H1 (cell line): Measurements from ENCODE around the gene RBBP9. TPM values are rescaled to one million over a fixed set of nuclear protein-coding genes. Genes with fewer than 3 reads are reported as not detected.

Source experiments
- CTCF ChIA-PET: fragments of 300-600 bp; sonication (Branson Sonifier 250); formaldehyde crosslinking; loops from one replicate; lab custom pipeline; 2021; ENCODE audit not compliant: partially characterized antibody; lab: Charles Lee
- POLR2A ChIA-PET: fragments of 300-600 bp; sonication (Branson Sonifier 250); formaldehyde crosslinking; loops from one replicate; lab custom pipeline; 2021; ENCODE audit warnings: inconsistent platforms; ENCODE audit not compliant: partially characterized antibody; lab: Charles Lee
- DNase-seq, 2 experiments: peaks; one replicate each; pipeline versions ENCODE4 v3.0.0 to v3.0.0-alpha.2; 2010 to 2022; ENCODE audit warnings: low spot score in 2 of 2, low read depth in 1 of 2, mixed read lengths in 1 of 2
- FAIRE-seq: peaks from 2 replicates; lab custom pipeline; 2011; peaks lifted over from hg19 to GRCh38; lab: Jason Lieb, UNC
- H2AFZ ChIP-seq: 2 replicates; pipeline ENCODE4 v1.8.1; 2012; ENCODE audit warnings: low read length, inconsistent platforms
- H2AK5ac ChIP-seq: 2 replicates; pipeline ENCODE4 v1.6.1; 2013; ENCODE audit warnings: low read depth, low read length
- H2BK120ac ChIP-seq: replicated peaks from 2 replicates; pipeline ENCODE3; 2013; ENCODE audit warnings: low read depth, low read length, inconsistent platforms
- H2BK12ac ChIP-seq: 2 replicates; pipeline ENCODE4 v1.6.1; 2013; ENCODE audit warnings: low read depth, low read length
- H2BK15ac ChIP-seq: 2 replicates; pipeline ENCODE4 v1.6.1; 2013; ENCODE audit warnings: low read length
- H2BK20ac ChIP-seq: 2 replicates; pipeline ENCODE4 v1.6.1; 2013; ENCODE audit warnings: low read length
- H2BK5ac ChIP-seq: 2 replicates; pipeline ENCODE4 v1.6.1; 2013; ENCODE audit warnings: low read depth, low read length
- H3K14ac ChIP-seq: 2 replicates; pipeline ENCODE4 v1.6.1; 2013; ENCODE audit warnings: inconsistent platforms; ENCODE audit not compliant: insufficient read length
- H3K18ac ChIP-seq: 2 replicates; pipeline ENCODE4 v1.6.1; 2013; ENCODE audit warnings: low read length; ENCODE audit errors: extremely low read depth
- H3K23ac ChIP-seq: 2 replicates; pipeline ENCODE4 v1.6.1; 2013; ENCODE audit warnings: inconsistent platforms; ENCODE audit not compliant: insufficient read length
- H3K23me2 ChIP-seq: 2 replicates; pipeline ENCODE4 v1.6.1; 2013; ENCODE audit warnings: low read depth, low read length
- H3K27ac ChIP-seq: 2 replicates; pipeline ENCODE4 v1.6.1; 2011; ENCODE audit warnings: low read depth, low read length, inconsistent platforms
- H3K27me3 ChIP-seq, 4 experiments: replicated peaks in 1 of 4; 1 replicate in 1 of 4; 2 replicates in 3 of 4; pipeline versions ENCODE4 v1.6.1 to v1.8.1; 2011 to 2013; ENCODE audit warnings: low read length in 3 of 4, mild to moderate bottlenecking in 3 of 4, inconsistent platforms in 2 of 4, mixed read lengths in 2 of 4, moderate library complexity in 1 of 4; ENCODE audit not compliant: control insufficient read depth in 3 of 4, insufficient read depth in 3 of 4; ENCODE audit errors: extremely low read depth in 1 of 4
- H3K36me3 ChIP-seq, 4 experiments: 2 replicates each; pipeline versions ENCODE4 v1.6.1 to v1.8.1; 2011 to 2013; ENCODE audit warnings: mild to moderate bottlenecking in 4 of 4, low read length in 3 of 4, moderate library complexity in 2 of 4, control low read depth in 1 of 4, inconsistent platforms in 1 of 4; ENCODE audit not compliant: insufficient read depth in 4 of 4, control insufficient read depth in 2 of 4
- H3K4ac ChIP-seq: replicated peaks from 2 replicates; pipeline ENCODE3; 2013; ENCODE audit warnings: low read length, low read depth, mixed read lengths, inconsistent platforms; ENCODE audit not compliant: insufficient read length
- H3K4me1 ChIP-seq, 4 experiments: replicated peaks in 1 of 4; 1 replicate in 1 of 4; 2 replicates in 3 of 4; pipeline versions ENCODE4 v1.6.1 to v1.8.1; 2011 to 2013; ENCODE audit warnings: low read length in 3 of 4, inconsistent platforms in 2 of 4, mixed read lengths in 1 of 4; ENCODE audit not compliant: insufficient read depth in 4 of 4, control insufficient read depth in 3 of 4
- H3K4me2 ChIP-seq, 2 experiments: 2 replicates each; pipeline versions ENCODE4 v1.6.1 to v1.8.1; 2011 to 2013; ENCODE audit warnings: low read depth in 2 of 2, low read length in 2 of 2, control low read depth in 1 of 2, inconsistent platforms in 1 of 2, mild to moderate bottlenecking in 1 of 2; ENCODE audit not compliant: insufficient read depth in 1 of 2
- H3K4me3 ChIP-seq, 4 experiments: fragments of 200-600, 300-600 bp in 1 of 4; sonication (generic), shearing (Covaris generic), sonication (Bioruptor Twin) in 1 of 4; 2 replicates each; pipeline versions ENCODE4 v1.5.1 to v1.8.1; 2011 to 2016; ENCODE audit warnings: low read length in 4 of 4, low read depth in 3 of 4, control low read depth in 2 of 4, inconsistent platforms in 2 of 4, mild to moderate bottlenecking in 2 of 4, mixed read lengths in 1 of 4, moderate library complexity in 1 of 4; ENCODE audit not compliant: insufficient read depth in 2 of 4; ENCODE audit errors: extremely low read depth in 1 of 4
- H3K56ac ChIP-seq: replicated peaks from 2 replicates; pipeline ENCODE3; 2013; ENCODE audit warnings: low read depth, mild to moderate bottlenecking, mixed read lengths, low read length, inconsistent platforms; ENCODE audit not compliant: insufficient read length
- H3K79me1 ChIP-seq: 2 replicates; pipeline ENCODE4 v1.6.1; 2013; ENCODE audit warnings: low read depth, low read length, control low read depth
- H3K79me2 ChIP-seq, 2 experiments: 2 replicates each; pipeline versions ENCODE4 v1.6.1 to v1.8.1; 2012 to 2013; ENCODE audit warnings: low read length in 2 of 2, mild to moderate bottlenecking in 2 of 2, inconsistent platforms in 1 of 2; ENCODE audit not compliant: insufficient read depth in 2 of 2, control insufficient read depth in 1 of 2
- H3K9ac ChIP-seq, 4 experiments: replicated peaks in 1 of 4; 1 replicate in 1 of 4; 2 replicates in 3 of 4; pipeline versions ENCODE4 v1.6.1 to v1.8.1; 2011 to 2013; ENCODE audit warnings: low read depth in 3 of 4, low read length in 3 of 4, control low read depth in 2 of 4, mild to moderate bottlenecking in 2 of 4, moderate library complexity in 2 of 4, inconsistent platforms in 1 of 4; ENCODE audit errors: extremely low read depth in 1 of 4
- H3K9me3 ChIP-seq, 2 experiments: 2 replicates each; pipeline versions ENCODE4 v1.6.1 to v1.8.1; 2012 to 2013; ENCODE audit warnings: mild to moderate bottlenecking in 2 of 2, moderate library complexity in 2 of 2, control low read depth in 1 of 2, inconsistent platforms in 1 of 2, low read depth in 1 of 2, low read length in 1 of 2, mixed read lengths in 1 of 2; ENCODE audit not compliant: insufficient read depth in 2 of 2
- H4K20me1 ChIP-seq, 2 experiments: replicated peaks in 1 of 2; 2 replicates each; pipeline versions ENCODE3 to v1.8.1; 2011 to 2013; ENCODE audit warnings: inconsistent platforms in 2 of 2, low read length in 2 of 2, mild to moderate bottlenecking in 1 of 2; ENCODE audit not compliant: insufficient read depth in 2 of 2, control insufficient read depth in 1 of 2
- H4K5ac ChIP-seq: 2 replicates; pipeline ENCODE4 v1.6.1; 2013; ENCODE audit warnings: low read length, low read depth, mixed read lengths, inconsistent platforms; ENCODE audit not compliant: insufficient read length
- H4K8ac ChIP-seq: 2 replicates; pipeline ENCODE4 v1.8.0; 2013; ENCODE audit warnings: mild to moderate bottlenecking, moderate library complexity, low read length, inconsistent platforms; ENCODE audit not compliant: insufficient read depth; ENCODE audit errors: extremely low read depth
- H4K91ac ChIP-seq: replicated peaks from 2 replicates; pipeline ENCODE3; 2013; ENCODE audit warnings: low read length, mixed read lengths, inconsistent platforms; ENCODE audit not compliant: insufficient read length
- BRCA1 ChIP-seq: IDR thresholded peaks from 2 replicates; pipeline ENCODE4 v1.6.1; 2012; ENCODE audit warnings: low read depth, low read length, improper control_type of control experiment
- CBX8 ChIP-seq: fragments of 300-800, 300-1000 bp; sonication (generic); IDR thresholded peaks from 2 replicates; pipeline ENCODE4 v1.7.1; 2016; ENCODE audit warnings: low read depth, low read length, borderline replicate concordance
- CHD1 ChIP-seq: IDR thresholded peaks from 2 replicates; pipeline ENCODE4 v1.6.1; 2012; ENCODE audit warnings: low read depth, low read length, improper control_type of control experiment
- CREB1 ChIP-seq: IDR thresholded peaks from 2 replicates; pipeline ENCODE4 v1.6.1; 2012; ENCODE audit warnings: inconsistent platforms
- CTBP2 ChIP-seq: IDR thresholded peaks from 2 replicates; pipeline ENCODE4 v1.7.0; 2011; ENCODE audit warnings: borderline replicate concordance, mild to moderate bottlenecking, moderate library complexity, mixed read lengths, low read length; ENCODE audit not compliant: insufficient read depth, insufficient read length
- JUN ChIP-seq: IDR thresholded peaks from 2 replicates; pipeline ENCODE4 v1.6.1; 2011; ENCODE audit warnings: low read depth, mild to moderate bottlenecking, improper control_type of control experiment, low read length
- KDM4A ChIP-seq: IDR thresholded peaks from one replicate; pipeline ENCODE4 v1.7.1; 2012; ENCODE audit warnings: low read depth, mild to moderate bottlenecking, moderate library complexity, low read length, inconsistent platforms; ENCODE audit not compliant: severe bottlenecking
- MAX ChIP-seq: IDR thresholded peaks from 2 replicates; pipeline ENCODE4 v1.6.1; 2012; ENCODE audit warnings: inconsistent platforms
- RAD21 ChIP-seq, 2 experiments: IDR thresholded peaks in 1 of 2; conservative IDR thresholded peaks in 1 of 2; 2 replicates each; pipeline ENCODE4 v1.6.1; 2011; ENCODE audit warnings: low read depth in 2 of 2, low read length in 2 of 2, improper control_type of control experiment in 1 of 2, inconsistent platforms in 1 of 2, mild to moderate bottlenecking in 1 of 2, moderate library complexity in 1 of 2
- TAF1 ChIP-seq: IDR thresholded peaks from 2 replicates; pipeline ENCODE4 v1.6.1; 2011; ENCODE audit warnings: mild to moderate bottlenecking, low read depth, low read length
- YY1 ChIP-seq: IDR thresholded peaks from 2 replicates; pipeline ENCODE4 v1.6.1; 2011; ENCODE audit warnings: low read depth, mild to moderate bottlenecking, low read length
- WGBS, 2 experiments: shearing (Covaris generic) in 1 of 2; methylation state at CpG; one replicate each; pipeline versions ENCODE4 v1.1.6 to v1.1.7; 2013 to 2015; ENCODE audit warnings: low lambda C conversion rate in 2 of 2, mixed read lengths in 2 of 2, inconsistent platforms in 1 of 2, low coverage in 1 of 2, missing lambda C conversion rate in 1 of 2; ENCODE audit not compliant: insufficient replicate concordance in 2 of 2, insufficient coverage in 1 of 2, insufficient read length in 1 of 2; ENCODE audit errors: extremely low coverage in 1 of 2, missing lambda C conversion rate in 1 of 2; 5-methylcytosine and 5-hydroxymethylcytosine counted together
- polyA plus RNA-seq, 7 experiments: library from polyadenylated mRNA; depleted of rRNA in 3 of 7; stranded (reverse) in 5 of 7; unstranded in 2 of 7; fragments of >200 nt in 5 of 7; fragments of 200-250 nt in 2 of 7; gene quantifications; 1 replicate in 5 of 7; 2 replicates in 1 of 7; 4 replicates in 1 of 7; pipeline versions ENCODE4 v1.2.1 to v1.2.3, GENCODE V29; 2011 to 2013; ENCODE audit warnings: missing spikeins in 2 of 7, mixed read lengths in 2 of 7
- total RNA-seq: library from RNA; stranded (reverse); fragmentation: NEBNext Ultra II Directional; extraction: Animal tissue kit (Norgen Biotek cat#: 25700); gene quantifications from 2 replicates; pipeline ENCODE4 v1.2.1, GENCODE V29; 2021
- TF ChIP-seq, protein P1 (sequence below), 3 experiments: IDR thresholded peaks; 1 replicate in 2 of 3; 2 replicates in 1 of 3; pipeline versions ENCODE4 v1.5.1 to v1.6.1; 2011; ENCODE audit warnings: low read length in 3 of 3, mild to moderate bottlenecking in 3 of 3, inconsistent platforms in 2 of 3, low read depth in 1 of 3, moderate library complexity in 1 of 3; ENCODE audit not compliant: insufficient read depth in 1 of 3; ENCODE audit errors: control extremely low read depth in 1 of 3

RBBP9 gene
- total and polyA plus RNA-seq, 2 of the 8 experiments (the other 6 are each of a cell fraction or from before 2014, with no cell fraction given): 9.5 to 13.5 TPM

DNA sequence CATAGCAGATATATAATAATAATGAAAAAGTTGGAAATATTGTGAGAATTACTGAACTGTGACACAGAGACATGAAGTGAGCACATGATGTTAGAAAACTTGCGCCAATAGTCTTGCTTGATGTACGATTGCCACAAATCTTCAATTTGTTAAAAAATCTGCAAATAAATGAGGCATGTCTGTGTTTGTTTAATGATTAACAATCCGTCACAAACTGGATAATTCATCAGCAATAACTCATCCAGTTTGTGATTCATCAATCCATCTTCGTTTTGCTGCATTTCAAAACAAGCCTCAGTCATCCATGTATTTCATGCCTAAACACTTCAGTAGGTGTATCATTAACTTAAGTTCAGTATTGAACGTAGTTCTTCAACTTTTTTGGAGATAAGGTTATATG lies 44.7 kb upstream of the RBBP9 start:
- Histone ChIP-seq H3K27ac (no peak overlapping the region), H3K4me2 (no peak overlapping the region), H3K27me3 (no peaks in the 10 kb centered on the region), H4K20me1 (peaks cover 0 to 5% of the 10 kb centered on the region in 2 experiments), H3K36me3 (peaks cover 7 to 47% (median 22%) of the 10 kb centered on the region in 4 experiments), H3K4me3 (no peak overlapping the region), H3K4me1 (no peaks in the 10 kb centered on the region), H3K79me2 (no peaks in the 10 kb centered on the region), H3K9ac (no peak overlapping the region), H3K79me1 (no peaks in the 10 kb centered on the region), H3K23ac (no peak overlapping the region), H2BK20ac (no peak overlapping the region), H4K91ac (no peak overlapping the region), H3K14ac (no peak overlapping the region), H2BK12ac (no peak overlapping the region), H3K23me2 (no peaks in the 10 kb centered on the region), H3K4ac (no peak overlapping the region), H2AFZ (no peak overlapping the region), H2BK5ac (no peak overlapping the region), H2BK120ac (no peak overlapping the region), H2BK15ac (no peak overlapping the region), H3K18ac (no peak overlapping the region), H3K56ac (no peak overlapping the region), H4K8ac (no peak overlapping the region), H4K5ac (no peak overlapping the region), H3K9me3 (no peaks in the 10 kb centered on the region), H2AK5ac (no peak overlapping the region)
- POLR2A ChIA-PET: no interaction called here
- CTCF ChIA-PET: no interaction called here
- WGBS, 2 experiments: 88% methylated on average over 5 of the region's 5 CpGs; no CpG with 5 or more reads in 1 of the 2 experiments
- no peak for DNase-seq
- FAIRE-seq: no peak
- TF ChIP-seq CBX8 (no peak), JUN (no peak), MAX (no peak), RAD21 (IDR thresholded peaks at IDR 0.05 in 1 of 2, conservative IDR thresholded peaks at IDR 0.05 in 1 of 2; ENCODE audit: low read depth in 2 of 2, low read length in 2 of 2) (no peak), CREB1 (no peak), KDM4A (no peak), YY1 (no peak), CTBP2 (no peak), TAF1 (no peak), CHD1 (no peak), BRCA1 (no peak)
- TF ChIP-seq, protein P1, sequence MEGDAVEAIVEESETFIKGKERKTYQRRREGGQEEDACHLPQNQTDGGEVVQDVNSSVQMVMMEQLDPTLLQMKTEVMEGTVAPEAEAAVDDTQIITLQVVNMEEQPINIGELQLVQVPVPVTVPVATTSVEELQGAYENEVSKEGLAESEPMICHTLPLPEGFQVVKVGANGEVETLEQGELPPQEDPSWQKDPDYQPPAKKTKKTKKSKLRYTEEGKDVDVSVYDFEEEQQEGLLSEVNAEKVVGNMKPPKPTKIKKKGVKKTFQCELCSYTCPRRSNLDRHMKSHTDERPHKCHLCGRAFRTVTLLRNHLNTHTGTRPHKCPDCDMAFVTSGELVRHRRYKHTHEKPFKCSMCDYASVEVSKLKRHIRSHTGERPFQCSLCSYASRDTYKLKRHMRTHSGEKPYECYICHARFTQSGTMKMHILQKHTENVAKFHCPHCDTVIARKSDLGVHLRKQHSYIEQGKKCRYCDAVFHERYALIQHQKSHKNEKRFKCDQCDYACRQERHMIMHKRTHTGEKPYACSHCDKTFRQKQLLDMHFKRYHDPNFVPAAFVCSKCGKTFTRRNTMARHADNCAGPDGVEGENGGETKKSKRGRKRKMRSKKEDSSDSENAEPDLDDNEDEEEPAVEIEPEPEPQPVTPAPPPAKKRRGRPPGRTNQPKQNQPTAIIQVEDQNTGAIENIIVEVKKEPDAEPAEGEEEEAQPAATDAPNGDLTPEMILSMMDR (IDR thresholded peaks at IDR 0.05; ENCODE audit: control extremely low read depth in 1 of 3, insufficient read depth in 1 of 3, low read depth in 1 of 3, low read length in 3 of 3): no peak
